ENCODE results near the gene ABL2.
"Not testable (repeated sequence)": the region's sequence is repeated elsewhere in the genome, so short reads cannot be mapped to it uniquely, and the experiment has no call there.

Gene ABL2

DNA sequence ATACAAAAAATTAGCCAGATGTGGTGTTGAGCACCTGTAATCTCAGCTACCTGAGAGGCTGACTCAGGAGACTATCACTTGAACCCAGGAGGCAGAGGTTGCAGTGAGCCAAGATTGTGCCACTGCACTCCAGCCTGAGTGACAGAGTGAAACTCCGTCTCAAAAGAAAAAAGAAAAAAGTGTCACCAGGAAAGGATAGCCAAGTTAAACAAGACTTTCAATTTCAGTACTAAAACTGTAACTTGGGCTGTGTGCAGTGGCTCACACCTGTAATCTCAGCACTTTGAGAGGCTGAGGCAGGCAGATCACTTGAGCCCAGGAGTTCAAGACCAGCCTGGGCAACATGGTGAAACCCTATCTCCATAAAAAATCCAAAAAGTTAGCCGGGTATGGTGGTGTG, 15.9 kb upstream of the ABL2 start:
- not testable (repeated sequence) for H3K4me3 ChIP-seq (ENCODE audit: low read depth in 1 of 2, low read length in 2 of 2); H3K9me3 ChIP-seq (ENCODE audit: low read length); H3K9ac ChIP-seq (ENCODE audit: low read length); H3K36me3 ChIP-seq (ENCODE audit: insufficient read depth, low read length); H3K4me1 ChIP-seq (ENCODE audit: insufficient read depth, low read length); H3K27me3 ChIP-seq (ENCODE audit: control insufficient read depth in 1 of 2, insufficient read depth in 2 of 2, low read length in 2 of 2); H3K27ac ChIP-seq (ENCODE audit: low read depth, low read length)

DNA sequence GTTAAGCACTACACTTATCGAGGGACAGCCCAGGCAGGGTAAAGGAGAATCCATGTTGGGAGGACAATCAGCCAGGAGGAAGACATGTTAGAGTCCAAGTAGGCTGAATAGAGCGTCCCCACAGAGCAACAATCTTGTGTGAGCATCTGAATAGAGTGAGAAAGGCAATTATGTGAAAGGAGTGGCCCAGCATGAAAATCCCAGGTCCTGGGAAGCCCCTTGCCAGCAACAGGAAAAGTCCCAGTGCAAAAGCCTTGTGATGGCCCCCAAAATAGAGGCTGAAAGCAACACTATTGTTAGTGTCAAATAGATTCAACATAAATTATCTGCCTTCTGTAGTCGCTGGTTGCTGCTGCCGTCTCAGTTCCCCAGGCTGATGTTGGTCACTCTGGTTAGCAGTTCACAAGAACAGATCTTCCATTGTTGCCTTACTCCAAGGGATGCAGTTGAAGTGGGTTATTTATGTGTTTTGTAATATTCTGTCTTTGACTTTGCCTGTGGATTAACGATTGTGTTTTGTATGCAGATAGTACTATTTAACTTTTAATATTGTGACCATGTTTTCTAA, 12.1 kb upstream of the ABL2 start:
- H3K27me3 ChIP-seq (ENCODE audit: control insufficient read depth in 1 of 2, insufficient read depth in 2 of 2, low read length in 2 of 2) = no peaks in the 10 kb centered on the region
- H3K9ac ChIP-seq (ENCODE audit: low read length) = no peak overlapping the region
- no peaks in the 10 kb centered on the region for H3K4me1 ChIP-seq (ENCODE audit: insufficient read depth, low read length)
- no peaks in the 10 kb centered on the region for H3K9me3 ChIP-seq (ENCODE audit: low read length)
- no peak overlapping the region for H3K27ac ChIP-seq (ENCODE audit: low read depth, low read length)
- no peaks in the 10 kb centered on the region for H3K36me3 ChIP-seq (ENCODE audit: insufficient read depth, low read length)
- H3K4me3 ChIP-seq (ENCODE audit: low read depth in 1 of 2, low read length in 2 of 2) = no peak overlapping the region

DNA sequence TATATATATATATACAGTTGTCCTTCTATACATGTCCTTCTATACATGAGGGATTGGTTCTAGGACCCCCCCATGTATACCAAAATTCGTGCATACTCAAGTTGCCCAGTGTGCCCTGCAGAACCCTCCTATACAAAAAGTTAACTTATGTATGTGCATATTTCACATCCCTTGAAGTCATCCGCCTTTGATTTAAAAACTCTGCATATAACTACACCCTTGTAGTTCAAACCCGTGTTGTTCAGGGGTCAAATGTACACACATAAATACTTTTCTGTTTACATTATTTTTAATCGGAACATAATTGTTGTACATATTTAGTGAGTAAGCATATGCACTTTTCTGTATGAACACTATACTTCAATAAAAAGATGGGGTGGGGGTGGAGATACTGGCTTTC, 7.7 kb upstream of the ABL2 start:
- Histone ChIP-seq H3K27ac (ENCODE audit: low read depth, low read length) (no peak overlapping the region), H3K9ac (ENCODE audit: low read length) (no peak overlapping the region), H3K9me3 (ENCODE audit: low read length) (no peaks in the 10 kb centered on the region), H3K4me1 (ENCODE audit: insufficient read depth, low read length) (no peaks in the 10 kb centered on the region), H3K27me3 (ENCODE audit: control insufficient read depth in 1 of 2, insufficient read depth in 2 of 2, low read length in 2 of 2) (no peaks in the 10 kb centered on the region), H3K4me3 (ENCODE audit: low read depth in 1 of 2, low read length in 2 of 2) (no peak overlapping the region), H3K36me3 (ENCODE audit: insufficient read depth, low read length) (no peaks in the 10 kb centered on the region)

DNA sequence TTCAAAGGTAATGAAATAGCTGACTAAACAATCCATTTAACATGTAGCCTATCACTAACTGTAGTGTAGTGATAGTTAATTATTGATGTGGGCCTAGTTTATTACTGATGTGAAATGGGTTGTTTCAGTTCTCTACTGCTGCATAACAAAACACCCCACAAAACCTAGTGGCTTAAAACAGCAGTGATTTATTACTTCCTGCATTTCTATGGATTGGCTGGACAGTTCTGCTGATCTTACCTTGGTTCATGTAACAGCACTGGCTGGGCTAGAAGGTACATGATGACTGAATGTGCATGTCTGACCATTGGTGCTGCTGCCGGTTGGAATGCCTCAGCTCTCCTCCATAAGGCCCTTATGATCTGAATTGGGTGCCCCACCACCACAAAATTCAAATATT, 5.4 kb upstream of the ABL2 start:
- Histone ChIP-seq H3K4me3 (ENCODE audit: low read depth in 1 of 2, low read length in 2 of 2) (no peak overlapping the region), H3K27ac (ENCODE audit: low read depth, low read length) (no peak overlapping the region), H3K36me3 (ENCODE audit: insufficient read depth, low read length) (no peaks in the 10 kb centered on the region), H3K9ac (ENCODE audit: low read length) (no peak overlapping the region), H3K27me3 (ENCODE audit: control insufficient read depth in 1 of 2, insufficient read depth in 2 of 2, low read length in 2 of 2) (no peaks in the 10 kb centered on the region), H3K4me1 (ENCODE audit: insufficient read depth, low read length) (no peaks in the 10 kb centered on the region), H3K9me3 (ENCODE audit: low read length) (no peaks in the 10 kb centered on the region)

DNA sequence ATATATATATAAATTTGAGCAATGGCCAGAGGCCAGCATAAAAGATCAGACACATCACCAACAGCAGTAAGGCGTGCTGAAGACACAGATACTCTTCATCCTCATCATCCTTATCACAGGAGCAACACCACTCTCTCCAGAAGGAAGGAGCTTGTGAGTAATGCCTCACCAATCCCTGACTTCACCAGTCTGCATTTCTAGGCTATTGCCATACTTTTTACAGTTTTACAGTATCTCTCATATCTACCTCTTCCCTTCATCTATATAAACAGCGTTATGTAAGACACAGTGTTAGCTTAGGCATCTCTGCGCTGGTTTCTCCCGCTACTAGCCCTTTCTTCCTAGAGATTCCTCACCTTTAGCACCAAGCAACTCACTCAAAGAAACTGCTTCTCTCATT, 2.4 kb upstream of the ABL2 start:
- Histone ChIP-seq H3K9ac (ENCODE audit: low read length) (no peak overlapping the region), H3K4me1 (ENCODE audit: insufficient read depth, low read length) (peaks cover 14% of the 10 kb centered on the region), H3K27me3 (ENCODE audit: control insufficient read depth in 1 of 2, insufficient read depth in 2 of 2, low read length in 2 of 2) (no peaks in the 10 kb centered on the region), H3K27ac (ENCODE audit: low read depth, low read length) (no peak overlapping the region), H3K36me3 (ENCODE audit: insufficient read depth, low read length) (no peaks in the 10 kb centered on the region), H3K4me3 (ENCODE audit: low read depth in 1 of 2, low read length in 2 of 2) (no peak overlapping the region), H3K9me3 (ENCODE audit: low read length) (no peaks in the 10 kb centered on the region)

DNA sequence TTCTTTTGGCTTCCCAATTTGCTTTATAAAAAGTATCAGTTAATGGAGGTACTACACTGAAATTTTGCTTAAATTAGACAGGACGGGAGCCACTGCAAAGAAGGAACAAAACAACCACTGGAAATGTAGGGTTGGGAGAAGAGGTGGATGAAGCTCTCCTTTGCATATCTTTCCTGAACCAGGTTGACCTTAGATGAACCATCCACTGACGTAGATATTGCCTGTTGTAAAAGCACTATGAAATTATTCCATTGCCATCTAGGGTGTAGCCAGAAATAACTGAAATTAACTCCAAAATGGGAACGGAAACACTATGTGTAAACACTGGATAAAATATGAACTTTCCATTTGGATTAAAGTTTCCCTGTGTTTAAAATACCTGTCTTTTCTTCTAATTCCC, 1.2 kb upstream of the ABL2 start:
- no peak overlapping the region for H3K4me3 ChIP-seq (ENCODE audit: low read depth in 1 of 2, low read length in 2 of 2)
- no peaks in the 10 kb centered on the region for H3K36me3 ChIP-seq (ENCODE audit: insufficient read depth, low read length)
- H3K27ac ChIP-seq (ENCODE audit: low read depth, low read length) = no peak overlapping the region
- no peak overlapping the region for H3K9ac ChIP-seq (ENCODE audit: low read length)
- H3K27me3 ChIP-seq (ENCODE audit: control insufficient read depth in 1 of 2, insufficient read depth in 2 of 2, low read length in 2 of 2) = no peaks in the 10 kb centered on the region
- H3K4me1 ChIP-seq (ENCODE audit: insufficient read depth, low read length) = peaks cover 18% of the 10 kb centered on the region
- H3K9me3 ChIP-seq (ENCODE audit: low read length) = no peaks in the 10 kb centered on the region

DNA sequence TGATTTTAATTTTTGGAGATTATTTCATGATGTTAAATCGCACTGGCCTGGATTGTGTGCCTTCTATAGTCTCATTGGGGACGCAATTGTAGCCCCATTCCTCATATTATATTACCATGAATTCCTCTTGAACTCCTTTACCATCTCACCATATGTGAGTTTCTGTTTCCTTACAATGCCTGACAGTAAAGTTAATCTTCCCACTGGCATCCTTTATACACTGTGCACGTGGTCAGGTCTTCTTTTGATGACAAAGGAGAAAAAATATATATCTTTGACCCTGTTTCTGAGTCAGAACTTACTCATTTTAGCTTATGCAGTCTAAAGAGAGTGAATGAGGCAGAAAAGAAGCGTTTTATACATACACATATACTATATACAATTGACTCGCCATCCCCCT, 774 bp upstream of the ABL2 start:
- Histone ChIP-seq H3K9me3 (ENCODE audit: low read length) (no peaks in the 10 kb centered on the region), H3K27ac (ENCODE audit: low read depth, low read length) (peak overlapping the region; percentile 76), H3K4me1 (ENCODE audit: insufficient read depth, low read length) (peaks cover 18% of the 10 kb centered on the region), H3K27me3 (ENCODE audit: control insufficient read depth in 1 of 2, insufficient read depth in 2 of 2, low read length in 2 of 2) (no peaks in the 10 kb centered on the region), H3K36me3 (ENCODE audit: insufficient read depth, low read length) (no peaks in the 10 kb centered on the region), H3K4me3 (ENCODE audit: low read depth in 1 of 2, low read length in 2 of 2) (peak overlapping the region; percentile 77 to 86), H3K9ac (ENCODE audit: low read length) (peak overlapping the region; percentile 80)

DNA sequence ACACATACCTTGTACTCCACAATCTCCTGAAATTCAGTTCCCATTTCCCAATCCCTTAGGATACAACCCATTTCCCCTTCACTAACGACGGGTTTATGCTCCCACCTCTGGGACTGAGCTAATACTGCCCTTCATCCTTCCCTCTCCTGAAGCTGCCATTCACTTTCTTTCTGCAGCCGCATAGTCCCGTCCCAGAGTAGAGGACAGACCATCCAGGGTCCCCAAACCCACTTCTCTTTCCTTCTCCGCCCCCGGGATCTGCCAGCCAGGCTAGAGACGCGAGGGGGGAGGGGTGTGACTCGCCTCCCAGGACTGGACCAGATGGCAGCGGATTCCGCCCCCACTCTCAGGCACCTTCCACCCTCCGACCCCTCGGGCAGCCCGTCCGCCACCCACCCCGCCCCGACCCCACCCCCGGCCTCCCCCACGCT, 679 bp downstream of the ABL2 start:
- Histone ChIP-seq H3K4me1 (ENCODE audit: insufficient read depth, low read length) (peaks cover 18% of the 10 kb centered on the region), H3K9me3 (ENCODE audit: low read length) (no peaks in the 10 kb centered on the region), H3K9ac (ENCODE audit: low read length) (peak overlapping the region; percentile 50), H3K27me3 (ENCODE audit: control insufficient read depth in 1 of 2, insufficient read depth in 2 of 2, low read length in 2 of 2) (no peaks in the 10 kb centered on the region), H3K27ac (ENCODE audit: low read depth, low read length) (no peak overlapping the region), H3K36me3 (ENCODE audit: insufficient read depth, low read length) (no peaks in the 10 kb centered on the region), H3K4me3 (ENCODE audit: low read depth in 1 of 2, low read length in 2 of 2) (peak overlapping the region; percentile 80 to 84)

DNA sequence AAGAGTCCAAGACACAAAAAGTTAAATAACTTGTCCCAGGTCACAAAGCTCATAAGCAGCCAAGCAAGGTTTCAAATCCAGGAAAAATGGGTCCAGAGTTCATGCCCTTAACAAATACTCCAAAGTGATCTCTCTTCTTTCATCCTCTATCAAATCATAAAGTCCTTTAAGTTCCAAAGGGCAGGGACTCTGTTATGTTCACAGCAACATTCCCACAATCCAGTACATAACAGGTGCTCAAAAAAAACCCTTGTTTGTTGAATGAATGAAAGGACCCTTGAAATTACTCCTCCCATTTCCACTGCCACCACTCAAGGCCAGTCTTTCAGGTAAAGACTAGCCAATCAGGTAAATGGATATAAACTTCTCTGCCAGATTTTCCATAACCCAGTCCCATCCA, 2.7 kb downstream of the ABL2 start:
- H3K9me3 ChIP-seq (ENCODE audit: low read length) = no peaks in the 10 kb centered on the region

DNA sequence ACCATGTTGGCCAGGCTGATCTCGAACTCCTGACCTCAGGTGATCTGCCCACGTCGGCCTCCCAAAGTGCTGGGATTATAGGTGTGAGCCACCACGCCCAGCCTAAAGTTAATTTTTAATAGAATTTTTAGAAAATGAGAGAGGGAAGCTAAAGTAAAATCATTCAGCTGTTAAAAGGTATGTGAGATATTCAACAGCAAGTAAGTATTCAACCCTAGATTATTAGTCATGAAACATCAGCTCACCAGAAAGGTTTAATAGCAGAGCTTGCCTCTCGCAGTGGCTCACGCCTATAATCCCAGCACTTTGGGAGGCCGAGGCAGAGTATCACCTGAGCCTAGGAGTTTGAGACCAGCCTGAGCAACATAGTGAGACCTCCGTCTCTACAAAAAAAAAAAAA, 5.0 kb downstream of the ABL2 start:
- H3K36me3 ChIP-seq (ENCODE audit: insufficient read depth, low read length); H3K27ac ChIP-seq (ENCODE audit: low read depth, low read length); H3K9ac ChIP-seq (ENCODE audit: low read length); H3K4me3 ChIP-seq (ENCODE audit: low read depth in 1 of 2, low read length in 2 of 2); H3K27me3 ChIP-seq (ENCODE audit: control insufficient read depth in 1 of 2, insufficient read depth in 2 of 2, low read length in 2 of 2); H3K9me3 ChIP-seq (ENCODE audit: low read length): not testable (repeated sequence)
- peaks cover 18% of the 10 kb centered on the region for H3K4me1 ChIP-seq (ENCODE audit: insufficient read depth, low read length)

More for the DNA sequence above, 2.7 kb downstream of the ABL2 start:
- Histone ChIP-seq H3K4me3 (ENCODE audit: low read depth in 1 of 2, low read length in 2 of 2) (no peak overlapping the region), H3K27me3 (ENCODE audit: control insufficient read depth in 1 of 2, insufficient read depth in 2 of 2, low read length in 2 of 2) (no peaks in the 10 kb centered on the region), H3K4me1 (ENCODE audit: insufficient read depth, low read length) (peaks cover 18% of the 10 kb centered on the region), H3K27ac (ENCODE audit: low read depth, low read length) (no peak overlapping the region), H3K36me3 (ENCODE audit: insufficient read depth, low read length) (no peaks in the 10 kb centered on the region), H3K9ac (ENCODE audit: low read length) (no peak overlapping the region)

DNA sequence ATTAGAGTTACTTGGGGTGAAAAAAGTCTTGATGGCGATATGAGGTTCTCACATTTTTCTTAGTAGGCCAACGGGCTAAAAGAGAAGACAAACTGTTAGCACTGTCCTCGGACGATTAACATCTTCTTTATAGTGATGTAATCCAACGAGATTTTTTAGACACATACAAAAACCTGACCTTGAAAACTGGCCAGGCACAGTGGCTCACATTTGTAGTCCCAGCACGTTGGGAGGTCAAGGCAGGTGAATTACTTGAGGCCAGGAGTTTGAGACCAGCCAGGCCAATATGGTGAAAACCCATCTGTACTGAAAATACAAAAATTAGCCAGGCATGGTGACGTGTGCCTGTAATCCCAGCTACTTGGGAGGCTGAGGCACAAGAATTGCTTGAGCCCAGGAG, 8.4 kb downstream of the ABL2 start:
- H3K36me3 ChIP-seq (ENCODE audit: insufficient read depth, low read length); H3K27ac ChIP-seq (ENCODE audit: low read depth, low read length); H3K4me3 ChIP-seq (ENCODE audit: low read depth in 1 of 2, low read length in 2 of 2); H3K27me3 ChIP-seq (ENCODE audit: control insufficient read depth in 1 of 2, insufficient read depth in 2 of 2, low read length in 2 of 2); H3K4me1 ChIP-seq (ENCODE audit: insufficient read depth, low read length); H3K9me3 ChIP-seq (ENCODE audit: low read length); H3K9ac ChIP-seq (ENCODE audit: low read length): not testable (repeated sequence)

DNA sequence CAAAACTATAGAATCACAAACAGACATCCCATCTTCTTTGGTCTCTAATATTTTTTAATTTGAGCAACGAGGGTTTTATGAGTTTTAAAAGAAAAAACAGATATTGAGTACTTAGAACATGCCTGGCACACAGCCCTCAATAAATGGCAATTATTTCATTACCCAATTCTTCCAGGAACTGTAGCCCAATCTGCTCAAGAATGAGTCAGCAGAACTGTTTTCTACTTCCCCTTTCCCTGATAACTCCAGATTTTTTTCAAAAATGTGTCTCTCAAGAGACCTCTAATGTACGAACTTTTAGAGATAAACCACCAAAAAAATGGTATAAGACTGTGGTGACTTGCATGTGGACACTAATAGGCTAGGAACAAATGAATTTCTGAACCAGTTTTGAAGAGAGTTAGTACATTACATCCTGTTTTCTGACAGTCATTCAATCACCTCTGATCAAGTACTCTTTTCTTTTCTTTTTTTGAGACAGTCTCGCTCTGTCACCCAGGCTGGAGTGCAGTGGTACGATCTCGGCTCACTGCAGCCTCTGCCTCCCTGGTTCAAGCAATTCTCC, 11.5 kb downstream of the ABL2 start:
- Histone ChIP-seq H3K27ac (ENCODE audit: low read depth, low read length) (no peak overlapping the region), H3K36me3 (ENCODE audit: insufficient read depth, low read length) (no peaks in the 10 kb centered on the region), H3K27me3 (ENCODE audit: control insufficient read depth in 1 of 2, insufficient read depth in 2 of 2, low read length in 2 of 2) (no peaks in the 10 kb centered on the region), H3K9me3 (ENCODE audit: low read length) (no peaks in the 10 kb centered on the region), H3K9ac (ENCODE audit: low read length) (no peak overlapping the region), H3K4me3 (ENCODE audit: low read depth in 1 of 2, low read length in 2 of 2) (no peak overlapping the region), H3K4me1 (ENCODE audit: insufficient read depth, low read length) (no peaks in the 10 kb centered on the region)
